HepG2 (cell line): Measurements from ENCODE around the gene NODAL. TPM values are rescaled to one million over a fixed set of nuclear protein-coding genes. Genes with fewer than 3 reads are reported as not detected.

ENCODE experiments used
- CEBPG ChIP-seq: IDR thresholded peaks from 2 replicates; pipeline ENCODE4 v1.6.1; 2016
- CREM ChIP-seq, 2 experiments: sonication (generic) in 1 of 2; formaldehyde crosslinking in 1 of 2; IDR thresholded peaks; 2 replicates each; pipeline versions ENCODE4 v1.4.0 to v1.6.1; 2016 to 2020; ENCODE audit warnings: antibody characterized with exemption in 1 of 2, mild to moderate bottlenecking in 1 of 2, missing genetic modification reagents in 1 of 2
- DPF2 ChIP-seq: sonication (generic); formaldehyde crosslinking; IDR thresholded peaks from 2 replicates; pipeline ENCODE4 v1.4.0; 2020; ENCODE audit warnings: mild to moderate bottlenecking, low read depth, missing genetic modification reagents, borderline replicate concordance
- FOXK1 ChIP-seq: sonication (generic); formaldehyde crosslinking; IDR thresholded peaks from 2 replicates; pipeline ENCODE4 v1.4.0; 2020; ENCODE audit warnings: low read depth, missing genetic modification reagents, borderline replicate concordance
- HHEX ChIP-seq: IDR thresholded peaks from 2 replicates; pipeline ENCODE4 v1.6.1; 2016; ENCODE audit warnings: control low read depth
- HMG20A ChIP-seq: IDR thresholded peaks from 2 replicates; pipeline ENCODE4 v1.6.1; 2016; ENCODE audit warnings: borderline replicate concordance
- HMG20B ChIP-seq: conservative IDR thresholded peaks from 2 replicates; pipeline ENCODE4 v1.6.1; 2016; ENCODE audit warnings: missing genetic modification reagents, missing compliant biosample characterization
- ISX ChIP-seq: sonication (generic); formaldehyde crosslinking; conservative IDR thresholded peaks from 2 replicates; pipeline ENCODE4 v1.5.0; 2020; ENCODE audit warnings: missing genetic modification reagents
- KDM2A ChIP-seq: sonication (generic); formaldehyde crosslinking; IDR thresholded peaks from 2 replicates; pipeline ENCODE4 v1.4.0; 2020; ENCODE audit warnings: low read depth, missing genetic modification reagents, borderline replicate concordance
- MEF2D ChIP-seq: sonication (generic); formaldehyde crosslinking; IDR thresholded peaks from 2 replicates; pipeline ENCODE4 v1.5.1; 2020; ENCODE audit warnings: mild to moderate bottlenecking, missing genetic modification reagents
- MXD4 ChIP-seq: IDR thresholded peaks from 2 replicates; pipeline ENCODE4 v1.6.1; 2016; ENCODE audit warnings: mild to moderate bottlenecking, missing biosample characterization, missing genetic modification reagents
- NCOA2 ChIP-seq: sonication (generic); formaldehyde crosslinking; IDR thresholded peaks from 2 replicates; pipeline ENCODE4 v1.8.0; 2022; ENCODE audit warnings: inconsistent platforms
- PREB ChIP-seq: sonication (generic); formaldehyde crosslinking; IDR thresholded peaks from 2 replicates; pipeline ENCODE4 v1.4.0; 2020; ENCODE audit warnings: missing genetic modification reagents
- RXRB ChIP-seq: IDR thresholded peaks from 2 replicates; pipeline ENCODE4 v1.6.1; 2016; ENCODE audit warnings: borderline replicate concordance, missing genetic modification reagents, missing compliant biosample characterization
- SOX13 ChIP-seq, 3 experiments: fragments of 450-650 bp in 1 of 3; sonication (generic) in 1 of 3; formaldehyde crosslinking in 1 of 3; IDR thresholded peaks in 2 of 3; conservative IDR thresholded peaks in 1 of 3; 2 replicates each; pipeline versions ENCODE4 v1.5.0 to v1.6.1; 2016 to 2020; ENCODE audit warnings: antibody characterized with exemption in 1 of 3, mild to moderate bottlenecking in 1 of 3, missing compliant biosample characterization in 1 of 3, missing genetic modification reagents in 1 of 3, moderate library complexity in 1 of 3
- SOX5 ChIP-seq: IDR thresholded peaks from 2 replicates; pipeline ENCODE4 v1.6.1; 2016; ENCODE audit warnings: borderline replicate concordance
- TBX2 ChIP-seq: sonication (generic); formaldehyde crosslinking; IDR thresholded peaks from 2 replicates; pipeline ENCODE4 v1.5.0; 2020; ENCODE audit warnings: missing genetic modification reagents, mild to moderate bottlenecking, borderline replicate concordance
- ZNF501 ChIP-seq: sonication (generic); formaldehyde crosslinking; IDR thresholded peaks from 2 replicates; pipeline ENCODE4 v1.5.1; 2020; ENCODE audit warnings: mild to moderate bottlenecking, moderate library complexity, missing genetic modification reagents
- ZNF574 ChIP-seq: sonication (generic); formaldehyde crosslinking; IDR thresholded peaks from 2 replicates; pipeline ENCODE4 v1.4.0; 2020; ENCODE audit warnings: missing genetic modification reagents
- ZNF713 ChIP-seq: sonication (generic); formaldehyde crosslinking; IDR thresholded peaks from 2 replicates; pipeline ENCODE4 v1.4.0; 2020; ENCODE audit warnings: mild to moderate bottlenecking, missing genetic modification reagents
- polyA plus RNA-seq, 8 experiments: library from polyadenylated mRNA; depleted of rRNA in 3 of 8; stranded (reverse) in 7 of 8; unstranded in 1 of 8; fragments of >200 nt; fragmentation: Illumina TruSeq in 4 of 8; extraction: Trizol in 4 of 8; gene quantifications; 2 replicates each; pipeline versions ENCODE4 v1.2.1 to v1.2.3, GENCODE V29; 2011 to 2016; ENCODE audit warnings: low read depth in 4 of 8, missing spikeins in 1 of 8, mixed read lengths in 1 of 8; ENCODE audit not compliant: insufficient read depth in 1 of 8
- total RNA-seq, 5 experiments: library from RNA; depleted of rRNA; stranded (reverse); fragments of >200 nt; fragmentation: Illumina TruSeq; extraction: Trizol; gene quantifications; 2 replicates each; pipeline ENCODE4 v1.2.3, GENCODE V29; 2016; ENCODE audit warnings: low read depth in 1 of 5
- TF ChIP-seq, protein P1 (sequence below): IDR thresholded peaks from 2 replicates; pipeline ENCODE4 v1.4.0; 2020; ENCODE audit warnings: mild to moderate bottlenecking, missing genetic modification reagents

NODAL gene
- total and polyA plus RNA-seq, 2 of the 13 experiments (the other 11 are each of a cell fraction or from before 2014, with no cell fraction given): not detected

GRCh38 chr10:70430493-70431445 is 10.7 kb downstream of the NODAL start (continued):
- TF ChIP-seq, protein P1, sequence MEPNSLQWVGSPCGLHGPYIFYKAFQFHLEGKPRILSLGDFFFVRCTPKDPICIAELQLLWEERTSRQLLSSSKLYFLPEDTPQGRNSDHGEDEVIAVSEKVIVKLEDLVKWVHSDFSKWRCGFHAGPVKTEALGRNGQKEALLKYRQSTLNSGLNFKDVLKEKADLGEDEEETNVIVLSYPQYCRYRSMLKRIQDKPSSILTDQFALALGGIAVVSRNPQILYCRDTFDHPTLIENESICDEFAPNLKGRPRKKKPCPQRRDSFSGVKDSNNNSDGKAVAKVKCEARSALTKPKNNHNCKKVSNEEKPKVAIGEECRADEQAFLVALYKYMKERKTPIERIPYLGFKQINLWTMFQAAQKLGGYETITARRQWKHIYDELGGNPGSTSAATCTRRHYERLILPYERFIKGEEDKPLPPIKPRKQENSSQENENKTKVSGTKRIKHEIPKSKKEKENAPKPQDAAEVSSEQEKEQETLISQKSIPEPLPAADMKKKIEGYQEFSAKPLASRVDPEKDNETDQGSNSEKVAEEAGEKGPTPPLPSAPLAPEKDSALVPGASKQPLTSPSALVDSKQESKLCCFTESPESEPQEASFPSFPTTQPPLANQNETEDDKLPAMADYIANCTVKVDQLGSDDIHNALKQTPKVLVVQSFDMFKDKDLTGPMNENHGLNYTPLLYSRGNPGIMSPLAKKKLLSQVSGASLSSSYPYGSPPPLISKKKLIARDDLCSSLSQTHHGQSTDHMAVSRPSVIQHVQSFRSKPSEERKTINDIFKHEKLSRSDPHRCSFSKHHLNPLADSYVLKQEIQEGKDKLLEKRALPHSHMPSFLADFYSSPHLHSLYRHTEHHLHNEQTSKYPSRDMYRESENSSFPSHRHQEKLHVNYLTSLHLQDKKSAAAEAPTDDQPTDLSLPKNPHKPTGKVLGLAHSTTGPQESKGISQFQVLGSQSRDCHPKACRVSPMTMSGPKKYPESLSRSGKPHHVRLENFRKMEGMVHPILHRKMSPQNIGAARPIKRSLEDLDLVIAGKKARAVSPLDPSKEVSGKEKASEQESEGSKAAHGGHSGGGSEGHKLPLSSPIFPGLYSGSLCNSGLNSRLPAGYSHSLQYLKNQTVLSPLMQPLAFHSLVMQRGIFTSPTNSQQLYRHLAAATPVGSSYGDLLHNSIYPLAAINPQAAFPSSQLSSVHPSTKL (CRISPR knock-in tag): peak; percentile 67
- TF ChIP-seq CEBPG (peak; percentile 74), RXRB (peak; percentile 50), CREM (IDR thresholded peaks at IDR 0.05) (peak; percentile 80), CREM (CRISPR knock-in tag; IDR thresholded peaks at IDR 0.05) (no peak), MEF2D (CRISPR knock-in tag) (peak; percentile 92; the same call in 1 of the 2 replicates), PREB (CRISPR knock-in tag) (no peak), SOX5 (CRISPR knock-in tag) (peak; percentile 36; the same call in 1 of the 2 replicates), NCOA2 (CRISPR knock-in tag) (0 out of 2 replicates have a peak, but pooled peaks have one; percentile 24), DPF2 (CRISPR knock-in tag) (no peak), MXD4 (CRISPR knock-in tag) (0 out of 2 replicates have a peak, but pooled peaks have one; percentile 55), SOX13 (IDR thresholded peaks at IDR 0.05) (no peak), SOX13 (CRISPR knock-in tag; conservative IDR thresholded peaks at IDR 0.05 in 1 of 2, IDR thresholded peaks at IDR 0.05 in 1 of 2) (peak in 1 of 2 experiments; percentile 72; a peak in 2 of 4 replicates), ISX (CRISPR knock-in tag) (no peak), HHEX (CRISPR knock-in tag) (peak; percentile 98), ZNF501 (0 out of 2 replicates have a peak, but pooled peaks have one; percentile 14), TBX2 (CRISPR knock-in tag) (0 out of 2 replicates have a peak, but pooled peaks have one; percentile 24), HMG20B (CRISPR knock-in tag) (no peak), ZNF574 (CRISPR knock-in tag) (0 out of 2 replicates have a peak, but pooled peaks have one; percentile 27), HMG20A (peak; percentile 64; the same call in 1 of the 2 replicates), FOXK1 (peak; percentile 83; the same call in 1 of the 2 replicates), ZNF713 (CRISPR knock-in tag) (no peak), KDM2A (peak; percentile 57; the same call in 1 of the 2 replicates)
